ENCODE measurements around the gene TBC1D10A. TPM values are rescaled to one million over a fixed set of nuclear protein-coding genes. Genes with fewer than 3 reads are reported as not detected.
"Not testable (repeated sequence)": the region's sequence is repeated elsewhere in the genome, so short reads cannot be mapped to it uniquely, and the experiment has no call there.

The TBC1D10A gene
- total RNA-seq, 1 experiment from 2014 or later, result 12.6 TPM

DNA sequence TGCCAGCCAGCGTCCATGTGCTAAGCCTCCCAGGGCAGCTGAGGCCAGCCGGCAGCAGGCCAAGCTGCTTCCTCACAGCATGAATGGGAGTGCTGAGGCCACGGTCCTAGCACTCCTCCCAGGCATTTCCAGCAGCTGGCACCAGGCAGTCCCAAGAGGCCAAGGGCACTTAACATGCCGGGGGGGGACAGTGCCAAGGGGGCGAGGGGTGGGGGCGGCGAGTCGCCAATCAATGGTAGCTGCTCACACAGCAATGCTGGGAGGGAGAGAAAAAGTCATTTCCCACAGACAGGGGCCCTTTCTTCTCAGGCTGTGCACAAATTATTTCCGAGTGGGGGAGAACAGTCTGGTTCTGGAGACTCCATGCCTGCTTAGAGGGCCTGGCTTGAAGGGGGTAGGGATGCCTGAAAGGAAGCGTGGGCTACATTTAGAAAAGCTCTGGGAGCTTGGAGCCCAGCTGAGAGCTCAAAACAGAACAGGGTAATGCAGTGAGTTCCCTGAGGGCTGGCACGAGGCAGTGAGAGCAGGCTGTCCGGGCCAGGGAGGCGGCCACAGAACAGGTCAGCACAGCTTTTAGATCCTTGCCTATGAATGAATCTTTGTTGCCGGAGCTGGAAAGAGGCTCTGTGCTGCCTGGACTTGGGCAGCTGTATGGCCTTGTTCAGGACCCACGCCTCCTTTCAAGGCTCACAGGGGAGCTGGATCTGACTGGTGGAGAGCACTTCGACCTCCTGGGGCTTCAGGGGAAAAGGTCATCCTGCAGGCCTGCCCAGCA, 14.4 kb upstream of the TBC1D10A start:
- Histone ChIP-seq H3K4me2 (ENCODE audit: low read length) (no peak overlapping the region), H4K20me1 (ENCODE audit: low read length) (no peaks in the 10 kb centered on the region), H3K27me3 (ENCODE audit: low read length) (no peaks in the 10 kb centered on the region), H3K9ac (ENCODE audit: low read length) (no peak overlapping the region), H3K4me3 (ENCODE audit: low read length) (no peak overlapping the region), H3K9me2 (replicated peaks; ENCODE audit: low read length) (no peaks in the 10 kb centered on the region), H2AFZ (ENCODE audit: low read length) (no peak overlapping the region), H3K4me1 (ENCODE audit: insufficient read depth, low read length) (no peaks in the 10 kb centered on the region), H3K27ac (ENCODE audit: low read length) (no peak overlapping the region), H3K79me2 (ENCODE audit: low read length) (no peaks in the 10 kb centered on the region), H3K9me3 (ENCODE audit: low read length) (no peaks in the 10 kb centered on the region), H3F3A (ENCODE audit: low read length, unreplicated experiment) (no peaks in the 10 kb centered on the region), H3K36me3 (ENCODE audit: low read depth, low read length) (peaks cover 75% of the 10 kb centered on the region)
- ChIA-PET CTCF (no interaction called here), POLR2A (ENCODE audit: unreplicated experiment) (no interaction called here)
- TF ChIP-seq, protein P1, sequence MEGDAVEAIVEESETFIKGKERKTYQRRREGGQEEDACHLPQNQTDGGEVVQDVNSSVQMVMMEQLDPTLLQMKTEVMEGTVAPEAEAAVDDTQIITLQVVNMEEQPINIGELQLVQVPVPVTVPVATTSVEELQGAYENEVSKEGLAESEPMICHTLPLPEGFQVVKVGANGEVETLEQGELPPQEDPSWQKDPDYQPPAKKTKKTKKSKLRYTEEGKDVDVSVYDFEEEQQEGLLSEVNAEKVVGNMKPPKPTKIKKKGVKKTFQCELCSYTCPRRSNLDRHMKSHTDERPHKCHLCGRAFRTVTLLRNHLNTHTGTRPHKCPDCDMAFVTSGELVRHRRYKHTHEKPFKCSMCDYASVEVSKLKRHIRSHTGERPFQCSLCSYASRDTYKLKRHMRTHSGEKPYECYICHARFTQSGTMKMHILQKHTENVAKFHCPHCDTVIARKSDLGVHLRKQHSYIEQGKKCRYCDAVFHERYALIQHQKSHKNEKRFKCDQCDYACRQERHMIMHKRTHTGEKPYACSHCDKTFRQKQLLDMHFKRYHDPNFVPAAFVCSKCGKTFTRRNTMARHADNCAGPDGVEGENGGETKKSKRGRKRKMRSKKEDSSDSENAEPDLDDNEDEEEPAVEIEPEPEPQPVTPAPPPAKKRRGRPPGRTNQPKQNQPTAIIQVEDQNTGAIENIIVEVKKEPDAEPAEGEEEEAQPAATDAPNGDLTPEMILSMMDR (conservative IDR thresholded peaks at IDR 0.05; ENCODE audit: low read depth, low read length), result no peak
- TF ChIP-seq EZH2 (IDR thresholded peaks at IDR 0.05; ENCODE audit: low read length, unreplicated experiment) (no peak), EZH2phosphoT487 (IDR thresholded peaks at IDR 0.05; ENCODE audit: borderline replicate concordance, low read length) (no peak)
- ATAC-seq, result no peak
- no TSS peak for BruUV-seq (replicated peaks)
- intact Hi-C loops (cut with micrococcal nuclease), result no loop called here
- DNase-seq, result no peak

DNA sequence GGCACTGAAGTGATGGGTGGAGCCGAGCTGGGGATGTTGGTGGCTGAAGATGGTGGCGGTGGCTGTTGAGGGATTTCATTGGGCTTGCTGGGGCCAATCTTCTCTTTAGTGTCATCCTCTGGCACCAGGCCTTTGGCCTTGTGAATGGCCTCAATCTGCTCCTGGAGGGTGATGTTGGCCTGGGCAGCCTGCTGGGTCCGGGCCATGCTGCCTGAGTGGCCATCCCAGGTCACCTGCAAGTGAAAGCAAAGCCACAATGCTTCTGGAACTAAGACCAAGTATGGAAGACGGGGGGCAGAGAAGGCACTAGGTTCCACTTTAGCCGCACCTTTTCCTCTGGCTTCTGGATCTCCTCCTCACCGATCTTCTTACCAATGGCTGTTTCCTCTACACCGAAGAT, 12.1 kb upstream of the TBC1D10A start:
- H3K4me2 ChIP-seq (ENCODE audit: low read length), result no peak overlapping the region
- TF ChIP-seq, protein P1 (conservative IDR thresholded peaks at IDR 0.05; ENCODE audit: low read depth, low read length), result no peak
- TF ChIP-seq EZH2phosphoT487 (IDR thresholded peaks at IDR 0.05; ENCODE audit: borderline replicate concordance, low read length) (no peak), EZH2 (IDR thresholded peaks at IDR 0.05; ENCODE audit: low read length, unreplicated experiment) (no peak)
- H3K4me1 ChIP-seq (ENCODE audit: insufficient read depth, low read length), result no peaks in the 10 kb centered on the region
- no peak overlapping the region for H3K27ac ChIP-seq (ENCODE audit: low read length)
- H3K9me3 ChIP-seq (ENCODE audit: low read length), result no peaks in the 10 kb centered on the region
- no TSS peak for BruUV-seq (replicated peaks)
- H4K20me1 ChIP-seq (ENCODE audit: low read length), result no peaks in the 10 kb centered on the region
- ATAC-seq (no peak), DNase-seq (no peak)
- intact Hi-C loops (cut with micrococcal nuclease), result no loop called here
- H3K36me3 ChIP-seq (ENCODE audit: low read depth, low read length), result peaks cover 78% of the 10 kb centered on the region
- POLR2A ChIA-PET (ENCODE audit: unreplicated experiment), result no interaction called here
- CTCF ChIA-PET, result no interaction called here
- H3K9ac ChIP-seq (ENCODE audit: low read length), result no peak overlapping the region
- H3K27me3 ChIP-seq (ENCODE audit: low read length), result no peaks in the 10 kb centered on the region
- no peak overlapping the region for H2AFZ ChIP-seq (ENCODE audit: low read length)
- H3K79me2 ChIP-seq (ENCODE audit: low read length), result no peaks in the 10 kb centered on the region
- no peaks in the 10 kb centered on the region for H3F3A ChIP-seq (ENCODE audit: low read length, unreplicated experiment)
- H3K9me2 ChIP-seq (replicated peaks; ENCODE audit: low read length), result no peaks in the 10 kb centered on the region
- no peak overlapping the region for H3K4me3 ChIP-seq (ENCODE audit: low read length)

DNA sequence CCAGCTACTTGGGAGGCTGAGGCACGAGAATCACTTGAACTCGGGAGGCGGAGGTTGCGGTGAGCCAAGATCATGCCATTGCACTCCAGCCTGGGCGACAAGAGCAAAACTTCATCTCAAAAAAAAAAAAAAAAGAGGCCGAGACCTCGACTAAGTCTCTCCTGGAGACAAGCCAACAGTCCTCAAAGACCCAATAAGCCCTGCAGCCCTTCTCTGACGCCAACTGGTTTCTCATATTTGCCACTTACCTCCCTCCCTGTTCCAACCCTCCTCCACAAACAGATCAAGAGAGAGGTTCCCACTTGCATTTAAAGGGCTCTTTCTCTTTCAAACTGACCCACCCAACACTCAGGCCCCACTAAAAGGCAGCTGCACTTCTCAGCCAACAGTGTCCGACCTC, 11.6 kb upstream of the TBC1D10A start:
- intact Hi-C loops (cut with micrococcal nuclease); BruUV-seq (replicated peaks); POLR2A ChIA-PET (ENCODE audit: unreplicated experiment); H3K9me3 ChIP-seq (ENCODE audit: low read length); H3K27me3 ChIP-seq (ENCODE audit: low read length); ATAC-seq; H3K79me2 ChIP-seq (ENCODE audit: low read length); H2AFZ ChIP-seq (ENCODE audit: low read length); H3K4me2 ChIP-seq (ENCODE audit: low read length); DNase-seq; H3K9ac ChIP-seq (ENCODE audit: low read length); H4K20me1 ChIP-seq (ENCODE audit: low read length); H3F3A ChIP-seq (ENCODE audit: low read length, unreplicated experiment); H3K4me3 ChIP-seq (ENCODE audit: low read length); H3K27ac ChIP-seq (ENCODE audit: low read length); H3K4me1 ChIP-seq (ENCODE audit: insufficient read depth, low read length); CTCF ChIA-PET; H3K9me2 ChIP-seq (replicated peaks; ENCODE audit: low read length): not testable (repeated sequence)
- H3K36me3 ChIP-seq (ENCODE audit: low read depth, low read length), result peaks cover 78% of the 10 kb centered on the region

All from PC-3 (cell line).